ENCODE results near the gene KDM6A. TPM values are rescaled to one million over a fixed set of nuclear protein-coding genes. Genes with fewer than 3 reads are reported as not detected.
"Not testable (repeated sequence)": the region's sequence is repeated elsewhere in the genome, so short reads cannot be mapped to it uniquely, and the experiment has no call there.

The KDM6A gene
- polyA plus RNA-seq, 1 donor, result 41.7 TPM

DNA sequence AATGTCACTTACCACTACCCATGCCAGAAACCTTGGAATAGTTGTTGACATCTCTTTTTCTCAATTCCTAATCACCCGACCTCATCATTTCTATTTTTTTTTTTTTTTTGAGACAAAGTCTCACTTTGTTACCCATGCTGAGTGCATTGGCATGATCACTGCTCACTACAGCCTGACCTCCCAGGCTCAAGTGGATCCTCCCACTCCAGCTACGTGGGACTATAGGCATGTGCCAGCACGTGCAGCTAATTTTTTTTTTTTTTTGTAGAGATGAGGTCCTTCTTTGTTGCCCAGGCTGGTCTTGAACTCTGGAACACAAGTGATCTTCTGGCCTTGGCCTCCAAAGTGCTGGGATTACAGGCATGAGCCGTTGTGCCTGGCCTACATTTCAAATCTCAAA is 12.0 kb downstream of the KDM6A start:
- DNase-seq, result no peak

DNA sequence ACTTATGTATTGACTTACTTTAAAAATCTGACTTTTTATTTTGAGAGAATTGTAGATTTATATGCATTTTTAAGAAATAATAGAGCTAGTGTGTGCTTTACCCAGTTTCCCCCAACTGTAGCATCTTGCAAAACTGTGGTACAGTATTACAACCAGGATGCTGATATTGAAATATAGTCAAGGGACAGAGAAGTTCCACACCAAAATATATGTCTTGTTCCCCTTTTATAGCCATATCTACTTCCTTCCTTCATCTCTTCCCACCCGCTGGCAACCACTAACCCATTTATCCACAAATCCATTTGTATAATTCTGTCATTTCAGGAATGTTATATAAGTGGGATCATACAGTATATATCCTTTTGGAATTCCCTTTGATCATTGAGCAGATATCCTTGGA is 16.8 kb downstream of the KDM6A start:
- no peak for DNase-seq

DNA sequence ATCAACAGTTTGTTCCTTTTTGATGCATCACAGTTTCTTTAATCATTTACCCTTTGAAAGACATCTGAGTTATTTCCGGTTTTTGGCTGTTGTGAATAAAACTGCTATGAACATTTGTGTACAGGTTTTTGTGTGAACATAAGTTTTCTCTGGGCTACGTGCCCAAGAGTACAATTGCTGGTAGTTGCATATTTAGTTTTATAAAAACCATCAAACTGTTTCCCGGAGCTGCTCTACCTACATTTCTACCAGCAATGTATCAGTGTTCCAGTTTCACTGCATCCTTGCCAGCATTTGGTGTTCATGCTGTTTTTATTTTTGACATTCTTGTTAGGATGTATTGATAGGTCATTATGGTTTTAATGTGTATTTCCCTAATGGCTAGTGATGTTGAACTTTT is 17.3 kb downstream of the KDM6A start:
- no peak for DNase-seq

DNA sequence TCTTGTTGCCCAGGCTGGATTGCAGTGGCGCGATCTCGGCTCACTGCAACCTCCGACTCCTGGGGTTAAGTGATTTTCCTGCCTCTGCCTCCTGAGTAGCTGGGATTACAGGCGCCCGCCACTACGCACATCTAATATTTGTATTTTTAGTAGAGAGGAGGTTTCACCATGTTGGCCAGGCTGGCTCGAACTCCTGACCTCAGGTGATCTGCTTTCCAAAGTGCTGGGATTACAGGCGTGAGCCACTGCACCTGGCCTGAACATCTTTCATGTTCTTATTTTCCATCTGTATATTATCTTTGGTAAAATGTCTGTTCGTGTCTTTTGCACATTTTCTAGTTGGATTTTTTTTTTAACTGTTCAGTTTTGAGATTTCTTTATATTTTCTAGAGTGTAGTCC is 17.7 kb downstream of the KDM6A start:
- not testable (repeated sequence) for DNase-seq

DNA sequence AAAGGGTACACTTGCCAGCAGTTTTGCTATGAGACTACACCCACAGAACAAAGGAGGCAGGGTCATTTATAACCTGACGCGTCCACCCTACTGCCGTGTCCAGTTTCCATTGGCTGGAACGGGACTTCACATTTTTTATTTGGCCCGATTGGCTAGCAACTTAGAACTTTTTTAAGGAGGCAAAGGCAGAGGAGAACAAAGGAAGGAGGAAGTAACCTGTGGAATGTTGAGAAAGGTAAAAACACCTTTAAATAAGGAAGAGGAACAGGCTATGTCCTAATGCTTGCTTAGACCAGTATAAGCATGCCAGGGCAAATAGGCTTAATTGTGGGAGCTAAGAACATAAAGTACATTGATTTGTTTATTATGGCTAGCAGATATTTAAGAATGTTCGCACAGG is 18.7 kb downstream of the KDM6A start:
- DNase-seq, result no peak

DNA sequence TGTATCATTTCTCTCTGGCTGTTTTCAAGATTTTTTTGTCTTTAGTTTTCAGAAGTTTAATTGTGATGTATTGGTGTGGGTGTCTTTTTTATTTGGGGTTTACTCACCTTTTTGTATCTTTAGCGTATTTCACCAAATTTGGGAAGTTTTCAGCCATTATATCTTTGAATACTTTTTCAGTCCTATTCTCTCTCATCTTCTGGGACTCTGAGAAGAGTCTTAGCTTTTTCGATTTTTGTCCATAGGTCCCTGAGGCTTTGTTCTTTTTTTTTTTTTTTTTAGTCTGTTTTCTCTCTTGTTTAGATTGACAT is 23.8 kb downstream of the KDM6A start:
- DNase-seq, result no peak

DNA sequence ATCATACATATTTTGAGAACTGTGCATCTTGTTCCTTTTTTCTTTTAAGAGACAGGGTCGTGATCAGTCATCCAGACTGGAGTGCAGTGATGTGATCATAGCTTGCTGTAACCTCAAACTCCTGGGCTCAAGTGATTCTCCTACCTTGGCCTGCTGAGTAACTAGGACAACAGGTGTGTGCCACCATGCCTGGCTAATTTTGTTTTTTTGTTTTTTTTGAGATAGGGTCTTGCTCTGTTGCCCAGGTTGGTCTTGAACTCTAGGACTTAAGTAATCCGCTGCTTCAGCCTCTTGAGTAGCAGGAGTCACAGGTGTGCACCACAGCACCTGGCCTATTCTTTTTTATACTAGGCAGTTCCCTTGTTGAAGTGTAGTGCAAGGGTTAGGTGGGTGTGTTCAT is 24.6 kb downstream of the KDM6A start:
- no peak for DNase-seq

DNA sequence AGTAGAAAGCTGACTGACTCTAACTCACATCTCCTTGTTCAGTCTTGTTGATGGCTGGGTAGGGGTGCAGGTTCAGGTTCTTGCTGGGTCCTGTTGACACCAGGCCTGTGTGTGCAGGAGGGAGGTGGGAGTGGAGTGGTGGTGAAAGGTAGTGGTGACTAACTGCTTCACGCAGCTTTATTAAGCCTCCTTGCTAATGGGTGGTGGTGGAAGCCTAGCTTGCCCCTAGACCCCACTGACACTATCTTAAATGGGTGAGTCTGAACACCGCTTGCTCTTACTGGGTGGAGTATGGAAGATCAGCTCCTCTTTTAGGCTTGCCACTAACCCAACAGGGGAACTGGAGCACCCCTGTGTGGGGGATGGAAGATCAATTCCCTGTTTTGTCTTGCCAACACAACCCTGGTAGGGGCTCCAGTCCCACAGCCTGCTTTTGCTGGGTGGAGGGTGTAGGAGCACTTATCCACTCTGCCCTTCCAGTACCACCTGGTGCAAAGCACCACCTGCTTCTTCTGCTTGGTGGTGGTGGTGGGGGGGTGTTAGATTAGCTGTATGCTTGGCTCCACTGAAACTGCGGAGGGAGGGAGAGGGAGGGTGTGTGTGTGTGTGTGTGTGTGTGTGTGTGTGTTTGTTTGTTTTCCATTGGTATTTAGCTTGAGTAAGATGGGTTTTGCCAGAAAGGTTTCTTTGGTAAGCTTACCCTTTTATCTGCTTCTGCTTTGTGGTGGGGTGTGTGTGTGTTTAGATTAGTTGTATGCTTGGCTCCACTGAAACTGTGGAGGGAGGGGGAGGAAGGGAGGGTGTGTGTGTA is 25.6 kb downstream of the KDM6A start:
- no peak for DNase-seq

DNA sequence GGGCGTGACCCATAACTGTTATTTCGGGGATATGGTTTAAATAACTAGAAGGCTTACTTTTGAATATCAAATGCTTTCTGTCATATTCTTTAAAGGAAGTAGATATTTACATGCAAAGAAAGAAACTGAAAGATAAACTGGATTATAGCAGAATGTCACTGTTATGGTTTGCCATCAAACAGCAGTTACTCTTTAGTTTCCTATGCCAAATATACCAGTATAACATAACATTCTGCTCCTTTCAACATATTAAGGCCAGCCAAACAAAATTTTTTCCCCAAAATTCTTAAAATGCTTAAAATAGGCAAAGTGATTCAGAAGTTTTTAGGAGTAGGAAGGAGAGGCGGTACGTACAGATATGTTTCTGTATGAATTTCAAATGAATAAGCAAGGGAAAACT is 27.0 kb downstream of the KDM6A start:
- no peak for DNase-seq

DNA sequence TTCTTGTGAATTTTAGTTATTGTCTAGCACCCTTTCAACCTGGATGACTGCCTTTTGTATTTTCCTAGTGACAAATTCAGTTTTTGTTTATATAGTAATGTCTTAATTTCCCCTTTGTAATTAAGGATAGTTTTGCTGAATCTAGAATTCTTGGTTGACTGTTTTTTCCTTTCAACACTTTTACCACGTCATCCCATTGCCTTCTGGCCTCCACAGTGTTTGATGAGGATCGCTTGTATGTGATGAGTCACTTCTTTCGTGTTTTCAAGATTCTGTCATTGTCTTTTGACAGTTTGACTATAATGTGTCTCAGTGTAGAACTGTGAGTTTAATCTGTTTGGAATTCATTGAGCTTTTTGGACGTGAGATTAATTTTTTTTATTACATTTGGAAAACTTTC is 30.1 kb downstream of the KDM6A start:
- no peak for DNase-seq

DNA sequence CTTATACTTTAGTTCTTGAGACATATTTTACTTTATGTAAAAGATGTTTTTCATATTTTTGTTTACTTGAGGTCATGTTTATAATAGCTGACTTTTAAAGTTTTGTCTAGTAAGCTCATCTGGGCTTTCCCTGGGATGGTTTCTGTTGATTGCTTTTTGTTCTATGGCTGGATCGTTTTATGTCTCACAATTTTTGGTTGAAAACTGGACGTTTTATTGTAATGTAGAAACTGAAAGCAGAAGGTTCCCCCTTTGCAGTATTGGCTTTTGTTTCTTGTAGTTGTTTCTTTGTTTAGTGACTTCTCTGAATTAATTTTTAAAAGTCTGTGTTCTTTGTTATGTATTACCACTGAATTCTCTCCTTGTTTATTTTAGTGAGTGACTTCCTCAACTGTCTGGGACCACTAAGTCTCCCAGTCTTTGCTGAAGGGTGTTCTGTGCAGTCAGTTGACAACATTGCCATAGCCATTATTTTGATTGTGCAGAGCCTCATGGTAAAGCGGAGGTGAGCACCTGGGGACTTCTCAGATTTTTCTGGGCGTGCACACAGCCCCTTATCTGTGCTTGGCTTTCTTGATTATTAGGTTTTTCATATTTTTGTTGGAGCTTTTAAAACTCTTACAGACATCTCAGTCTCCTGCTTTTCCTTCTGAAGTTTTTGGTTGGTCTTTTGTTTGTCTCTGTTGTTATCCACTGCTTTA is 31.0 kb downstream of the KDM6A start:
- no peak for DNase-seq

DNA sequence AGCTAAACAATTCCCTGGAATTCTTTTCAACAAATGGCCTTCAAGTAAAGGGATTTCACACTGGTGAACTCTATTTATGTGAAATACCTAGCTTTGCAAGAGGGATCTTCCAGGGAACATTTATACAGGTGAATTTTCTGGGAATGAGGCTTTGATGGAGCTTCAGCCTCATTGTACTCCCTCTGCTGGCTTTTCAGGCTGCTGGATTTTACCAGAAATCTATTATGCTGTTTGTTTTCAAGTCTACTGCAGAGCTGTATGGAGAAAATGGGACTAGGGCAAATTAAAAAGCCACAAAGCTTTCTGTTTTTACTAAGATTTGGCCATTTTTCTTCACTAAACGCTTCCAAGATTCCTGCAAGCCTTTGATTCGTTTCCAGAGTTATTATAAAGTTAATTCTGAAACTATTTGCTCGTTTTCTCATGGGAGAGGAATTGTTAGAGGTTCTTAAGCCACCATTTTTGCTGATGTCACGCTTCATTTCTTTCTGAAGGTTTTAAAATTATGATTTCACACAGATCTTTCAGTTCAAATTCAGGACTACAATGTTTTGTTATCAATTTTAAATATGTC is 31.6 kb downstream of the KDM6A start:
- DNase-seq, result no peak

DNA sequence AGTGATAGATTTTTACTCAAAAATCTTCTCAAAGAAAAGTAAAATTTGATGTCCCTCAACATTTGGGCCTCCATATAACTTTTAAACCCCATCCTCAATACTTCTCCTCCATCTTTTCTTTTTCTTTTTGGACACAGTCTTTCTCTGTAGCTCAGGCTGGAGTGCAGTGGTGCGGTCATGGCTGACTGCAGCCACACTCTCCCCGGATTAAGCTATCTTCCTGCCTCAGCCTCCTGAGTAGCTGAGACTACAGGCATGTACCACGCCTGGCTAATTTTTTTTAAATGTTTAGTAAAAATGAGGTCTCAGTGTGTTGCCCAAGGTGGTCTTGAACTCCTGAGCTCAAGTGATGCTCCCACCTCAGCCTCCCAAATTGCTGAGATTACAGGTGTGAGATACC is 33.1 kb downstream of the KDM6A start:
- DNase-seq, result no peak

DNA sequence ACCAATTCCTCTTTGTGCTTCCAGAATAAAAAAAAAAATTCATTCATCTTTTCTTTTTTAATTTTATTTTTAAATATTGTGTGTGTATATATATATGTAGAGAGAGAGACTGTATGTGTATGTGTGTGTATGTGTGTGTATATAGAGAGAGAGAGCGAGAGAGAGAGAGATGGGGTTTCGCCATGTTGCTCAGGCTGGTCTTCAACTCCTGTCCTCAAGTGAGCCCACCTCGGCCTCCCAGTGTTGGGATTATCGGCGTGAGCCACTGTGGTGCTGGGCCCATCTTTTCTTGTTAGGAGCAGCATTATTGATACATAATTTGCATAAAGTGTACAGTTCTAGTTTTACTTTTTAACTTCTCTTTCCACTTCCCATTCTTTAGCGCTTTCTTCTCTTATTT is 33.6 kb downstream of the KDM6A start:
- DNase-seq, result no peak

DNA sequence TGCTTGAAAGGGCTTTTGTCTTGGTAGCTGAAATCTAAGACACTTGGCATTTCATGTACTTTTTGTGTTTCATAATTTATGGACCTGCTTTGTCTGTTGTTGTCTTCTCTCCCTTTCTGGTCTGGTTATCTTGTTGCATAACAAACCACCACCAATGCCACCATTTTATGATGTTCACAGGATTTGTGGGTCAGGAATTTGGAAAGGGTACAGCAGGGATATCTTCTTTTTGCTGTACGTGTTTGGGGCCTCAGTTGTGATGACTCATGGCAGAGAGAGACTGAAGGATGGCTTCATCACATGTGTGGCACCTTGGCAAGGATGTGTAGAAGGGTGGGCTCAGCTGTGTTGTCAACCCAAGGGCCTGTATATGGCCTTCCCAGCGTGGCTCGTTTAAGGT is 35.2 kb downstream of the KDM6A start:
- no peak for DNase-seq

DNA sequence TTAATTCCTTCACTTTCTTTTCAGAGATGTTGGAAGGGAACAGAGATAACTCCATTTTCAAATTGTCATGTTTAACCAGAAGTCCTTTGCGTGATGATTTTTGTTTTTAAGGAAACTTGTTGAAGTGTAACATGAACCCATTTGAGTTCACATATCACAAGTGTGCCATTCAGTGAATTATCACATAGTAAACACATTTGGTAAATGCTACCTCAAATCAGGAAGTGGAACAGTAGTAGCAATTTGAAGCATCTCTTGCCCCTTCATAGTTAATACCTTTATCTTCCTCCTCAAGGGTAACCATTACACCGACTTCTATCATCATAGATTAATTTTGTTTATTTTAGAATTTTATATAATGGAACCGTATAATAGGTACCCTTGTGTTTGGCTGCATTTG is 35.8 kb downstream of the KDM6A start:
- DNase-seq, result no peak

DNA sequence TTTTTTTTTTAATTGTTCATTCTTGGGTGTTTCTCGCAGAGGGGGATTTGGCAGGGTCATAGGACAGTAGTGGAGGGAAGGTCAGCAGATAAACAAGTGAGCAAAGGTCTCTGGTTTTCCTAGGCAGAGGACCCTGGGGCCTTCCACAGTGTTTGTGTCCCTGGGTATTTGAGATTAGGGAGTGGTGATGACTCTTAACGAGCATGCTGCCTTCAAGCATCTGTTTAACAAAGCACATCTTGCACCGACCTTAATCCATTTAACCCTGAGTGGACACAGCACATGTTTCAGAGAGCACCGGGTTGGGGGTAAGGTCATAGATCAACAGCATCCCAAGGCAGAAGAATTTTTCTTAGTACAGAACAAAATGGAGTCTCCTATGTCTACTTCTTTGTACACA is 37.5 kb downstream of the KDM6A start:
- not testable (repeated sequence) for DNase-seq

DNA sequence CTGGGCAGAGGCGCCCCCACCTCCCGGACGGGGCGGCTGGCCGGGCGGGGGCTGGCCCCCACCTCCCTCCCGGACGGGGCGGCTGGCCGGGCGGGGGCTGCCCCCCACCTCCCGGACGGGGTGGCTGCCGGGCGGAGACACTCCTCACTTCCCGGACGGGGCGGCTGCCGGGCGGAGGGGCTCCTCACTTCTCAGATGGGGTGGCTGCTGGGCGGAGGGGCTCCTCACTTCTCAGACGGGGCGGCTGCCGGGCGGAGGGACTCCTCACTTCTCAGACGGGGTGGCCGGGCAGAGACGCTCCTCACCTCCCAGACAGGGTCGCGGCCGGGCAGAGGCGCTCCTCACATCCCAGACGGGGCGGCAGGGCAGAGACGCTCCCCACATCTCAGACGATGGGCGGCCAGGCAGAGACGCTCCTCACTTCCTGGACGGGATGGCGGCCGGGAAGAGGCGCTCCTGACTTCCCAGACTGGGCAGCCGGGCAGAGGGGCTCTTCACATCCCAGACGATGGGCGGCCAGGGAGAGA is 38.1 kb downstream of the KDM6A start:
- not testable (repeated sequence) for DNase-seq

DNA sequence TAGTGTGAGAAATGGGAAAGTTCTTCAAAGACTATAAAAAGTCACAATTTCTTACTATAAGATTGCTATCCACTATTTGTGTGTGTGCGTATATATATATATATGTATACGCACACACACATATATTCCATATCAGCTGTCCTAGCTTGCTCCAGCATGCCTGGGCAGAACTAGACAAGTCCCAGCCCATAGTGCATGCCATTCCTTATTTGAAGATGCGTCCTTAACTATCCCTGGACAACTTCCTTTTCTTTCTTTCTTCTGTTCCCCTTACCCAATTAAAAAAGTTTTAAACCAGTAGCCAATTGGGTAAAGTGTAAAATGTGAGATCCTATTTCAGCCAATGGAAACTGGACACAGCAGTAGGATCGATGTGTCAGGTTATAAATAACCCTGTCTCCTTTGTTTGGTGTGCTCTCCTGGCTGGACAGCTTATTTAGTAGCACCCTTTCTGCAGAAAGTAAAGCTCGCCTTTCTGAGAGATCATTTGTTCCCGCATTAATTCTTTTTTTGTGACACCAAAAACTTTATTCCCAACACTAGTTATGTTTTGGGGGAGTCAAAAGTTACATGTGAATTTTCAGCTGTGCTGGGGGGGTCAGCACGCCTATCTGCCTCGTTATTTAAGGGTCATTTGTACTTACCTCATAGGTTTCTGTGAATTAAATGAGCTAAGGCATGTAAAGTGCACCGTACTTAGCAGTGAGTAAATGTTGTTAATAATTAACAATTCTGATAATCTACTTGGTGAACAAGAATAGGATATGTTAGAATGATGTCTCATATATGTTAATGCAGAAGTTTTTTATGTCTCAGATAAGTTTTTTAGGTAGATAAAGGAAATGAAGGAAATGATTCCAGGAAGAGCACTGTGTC is 40.9 kb downstream of the KDM6A start:
- no peak for DNase-seq

DNA sequence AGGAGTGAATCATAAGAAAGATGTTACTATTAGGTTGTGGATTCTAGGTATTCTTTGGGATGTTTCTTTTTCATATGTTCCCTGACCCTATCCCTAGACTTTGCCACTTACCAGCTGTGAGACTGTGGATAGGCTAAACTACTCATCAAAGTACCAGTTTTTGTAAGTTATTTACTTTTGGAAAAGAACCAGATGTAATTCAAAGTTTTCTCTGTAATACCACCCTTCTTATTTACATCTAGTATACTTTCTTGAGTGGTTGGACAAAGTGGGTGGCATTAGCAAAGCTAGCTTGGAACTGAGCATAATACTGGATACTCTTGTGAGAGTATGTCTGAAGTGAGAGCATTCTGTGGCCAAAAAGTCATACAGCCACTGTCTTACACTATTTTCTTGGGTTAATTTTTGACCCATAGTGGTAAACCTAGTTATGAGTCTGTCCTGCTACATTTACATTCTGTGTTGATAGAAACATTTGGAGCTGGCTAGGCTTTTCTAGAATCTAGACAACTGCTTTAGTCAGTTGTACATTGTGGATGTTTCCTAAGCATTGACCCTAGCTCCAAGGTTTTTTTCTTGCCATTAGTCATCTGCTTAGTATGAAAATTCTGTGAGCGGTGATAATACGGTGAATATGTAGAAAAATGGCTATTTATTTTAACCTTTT is 41.7 kb downstream of the KDM6A start:
- DNase-seq, result no peak

DNA sequence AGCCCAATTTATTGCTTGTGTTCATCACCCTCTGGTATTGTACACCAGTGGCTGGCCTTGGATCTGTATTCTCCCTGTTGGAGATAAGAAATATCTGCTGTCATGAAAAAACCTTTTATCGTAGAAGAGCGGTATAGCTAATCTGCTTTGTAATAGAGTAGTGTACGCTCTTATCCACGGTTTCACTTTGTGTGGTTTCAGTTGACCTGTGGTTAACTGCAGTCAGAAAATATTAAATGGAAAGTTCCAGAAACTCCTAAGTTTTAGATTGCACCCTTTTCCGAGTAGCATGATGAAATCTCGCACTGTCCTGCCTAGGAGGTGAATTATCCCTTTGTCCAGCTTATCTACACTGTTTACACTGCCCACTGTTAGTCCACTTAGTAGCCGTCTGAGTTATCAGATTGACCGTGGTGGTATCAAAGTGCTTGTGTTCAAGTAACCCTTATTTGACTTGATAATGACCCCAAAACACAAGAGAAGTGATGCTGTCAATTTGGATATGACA is 42.4 kb downstream of the KDM6A start:
- no peak for DNase-seq

DNA sequence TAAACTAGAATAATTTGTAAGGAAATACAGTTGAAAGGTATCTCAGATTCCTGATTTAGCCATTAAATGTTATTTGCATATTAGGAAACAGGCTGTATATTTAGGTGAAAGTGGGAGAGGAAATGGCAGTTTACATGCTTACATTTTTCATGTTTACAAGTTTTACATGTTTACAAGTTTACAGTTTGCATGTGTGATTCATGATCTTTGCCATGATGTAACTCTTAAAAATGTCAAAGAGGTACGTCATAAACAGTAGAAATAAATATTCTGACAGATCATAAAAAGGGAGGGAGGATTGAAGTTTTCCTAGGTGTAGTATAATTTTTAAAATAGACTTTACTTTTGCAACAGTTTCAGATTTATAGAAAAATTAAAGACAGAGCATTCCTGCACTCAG is 45.7 kb downstream of the KDM6A start:
- DNase-seq, result no peak
